Measurements from ENCODE around the gene ITSN1.

ITSN1 gene

DNA sequence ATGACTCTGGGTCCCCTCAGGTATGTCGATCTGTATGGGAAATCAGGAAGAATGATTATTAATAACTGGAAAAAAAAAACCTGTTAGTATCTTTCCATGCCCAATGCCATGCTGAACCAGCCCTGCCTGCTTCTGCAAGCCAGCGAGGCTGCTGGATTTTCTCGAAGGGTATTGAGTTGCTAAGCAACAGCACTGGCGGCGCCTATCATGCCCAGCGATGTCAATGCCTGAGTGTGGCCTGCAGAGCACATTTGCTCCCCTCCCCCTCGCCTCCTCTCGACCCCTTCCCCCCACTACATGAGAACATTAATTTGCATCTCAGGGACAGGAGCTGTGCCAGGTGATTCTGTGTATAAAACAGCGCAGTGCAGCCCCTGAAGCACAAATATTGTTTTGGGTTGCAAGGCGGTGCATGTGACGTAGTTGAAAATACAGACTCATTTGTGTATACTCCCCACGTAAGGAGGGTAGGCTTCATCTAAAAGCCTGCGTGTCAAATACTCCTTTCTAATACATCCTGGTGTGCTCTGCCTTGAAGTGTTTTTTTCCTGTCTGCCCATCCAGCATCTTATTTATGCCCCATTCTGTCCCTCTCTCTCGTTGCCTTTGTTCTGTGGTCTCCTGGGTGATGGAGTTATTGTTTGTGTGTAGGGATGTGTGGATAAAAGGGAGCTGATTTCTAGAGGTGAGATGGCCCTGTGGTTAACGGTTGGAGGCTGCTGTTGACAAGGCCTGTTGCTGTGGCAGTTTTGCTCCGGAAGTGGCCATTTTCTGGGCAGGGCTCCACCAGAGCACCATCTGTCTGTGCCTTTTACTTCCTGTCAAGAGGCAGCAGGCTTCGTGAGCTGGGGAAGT, 306.0 kb downstream of the ITSN1 start:
- TF ChIP-seq, protein P1, sequence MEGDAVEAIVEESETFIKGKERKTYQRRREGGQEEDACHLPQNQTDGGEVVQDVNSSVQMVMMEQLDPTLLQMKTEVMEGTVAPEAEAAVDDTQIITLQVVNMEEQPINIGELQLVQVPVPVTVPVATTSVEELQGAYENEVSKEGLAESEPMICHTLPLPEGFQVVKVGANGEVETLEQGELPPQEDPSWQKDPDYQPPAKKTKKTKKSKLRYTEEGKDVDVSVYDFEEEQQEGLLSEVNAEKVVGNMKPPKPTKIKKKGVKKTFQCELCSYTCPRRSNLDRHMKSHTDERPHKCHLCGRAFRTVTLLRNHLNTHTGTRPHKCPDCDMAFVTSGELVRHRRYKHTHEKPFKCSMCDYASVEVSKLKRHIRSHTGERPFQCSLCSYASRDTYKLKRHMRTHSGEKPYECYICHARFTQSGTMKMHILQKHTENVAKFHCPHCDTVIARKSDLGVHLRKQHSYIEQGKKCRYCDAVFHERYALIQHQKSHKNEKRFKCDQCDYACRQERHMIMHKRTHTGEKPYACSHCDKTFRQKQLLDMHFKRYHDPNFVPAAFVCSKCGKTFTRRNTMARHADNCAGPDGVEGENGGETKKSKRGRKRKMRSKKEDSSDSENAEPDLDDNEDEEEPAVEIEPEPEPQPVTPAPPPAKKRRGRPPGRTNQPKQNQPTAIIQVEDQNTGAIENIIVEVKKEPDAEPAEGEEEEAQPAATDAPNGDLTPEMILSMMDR (conservative IDR thresholded peaks at IDR 0.05): no peak
- peak overlapping the region; percentile 92 for H3K27ac ChIP-seq

DNA sequence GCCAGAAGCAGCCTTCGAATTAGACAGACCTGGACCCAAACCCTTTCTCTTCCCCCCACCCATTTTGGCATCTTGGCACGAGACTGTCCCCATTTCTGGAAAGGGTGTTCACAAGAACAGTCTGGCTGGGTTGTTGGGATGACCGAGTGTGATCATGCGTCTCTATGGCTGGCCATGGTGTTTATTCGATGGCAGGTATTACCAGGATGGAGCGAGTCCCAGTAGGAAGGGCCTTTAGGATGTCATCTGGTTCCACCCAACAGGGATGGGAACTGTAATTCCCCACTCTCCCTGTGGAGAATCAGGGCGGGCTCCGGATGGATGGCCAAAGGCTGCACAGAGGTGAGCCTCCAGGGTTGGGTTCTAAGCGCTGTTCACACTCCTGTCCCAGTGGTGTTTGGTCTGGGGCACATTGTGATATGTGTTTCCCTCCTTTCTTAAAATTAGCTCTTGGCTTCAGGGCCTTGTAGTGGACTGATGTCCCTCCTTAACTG, 306.7 kb downstream of the ITSN1 start:
- TF ChIP-seq, protein P1 (conservative IDR thresholded peaks at IDR 0.05): no peak
- H3K27ac ChIP-seq: peak overlapping the region; percentile 92

All from VCaP (cell line).